GM18858 (cell line): Measurements from ENCODE around the gene MEIOSIN.
"Not testable (repeated sequence)": the region's sequence is repeated elsewhere in the genome, so short reads cannot be mapped to it uniquely, and the experiment has no call there.

Experiments
- ATAC-seq: cut with Tn5 transposase; IDR thresholded peaks from one replicate; pipeline ENCODE4 v1.9.1; 2021; ENCODE audit not compliant: unreplicated experiment

MEIOSIN gene, protein sequence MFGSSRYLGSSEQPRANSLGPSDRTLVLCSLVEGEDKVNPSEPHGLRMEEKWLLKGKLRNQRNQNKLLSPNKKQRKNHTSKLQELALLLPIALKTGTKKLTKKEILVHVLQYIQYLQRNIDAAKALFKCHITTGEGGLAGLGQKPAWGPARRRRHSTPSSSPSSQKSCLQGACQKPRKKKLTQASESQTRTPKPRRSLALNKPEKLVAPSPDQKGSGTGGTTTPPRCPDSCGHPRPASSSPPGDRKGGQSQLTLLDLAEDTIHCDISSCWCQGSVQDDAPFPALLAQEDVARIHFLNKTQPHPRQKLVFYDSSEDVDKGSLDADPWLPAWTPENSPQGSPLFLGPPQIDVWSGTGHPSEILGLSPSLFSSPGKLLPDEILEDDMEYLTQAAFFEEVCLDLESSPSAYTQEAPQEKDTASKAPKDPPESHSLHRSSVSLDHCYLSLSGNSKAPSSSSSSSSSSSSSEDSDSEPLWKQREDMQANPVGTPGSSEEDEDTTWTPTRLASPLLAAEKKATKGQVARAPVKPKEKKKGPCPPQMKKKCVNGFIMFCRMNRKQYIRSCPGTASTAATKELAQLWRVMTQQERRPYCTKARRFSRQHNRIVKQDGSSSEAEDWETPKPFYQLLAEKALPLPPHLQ

DNA sequence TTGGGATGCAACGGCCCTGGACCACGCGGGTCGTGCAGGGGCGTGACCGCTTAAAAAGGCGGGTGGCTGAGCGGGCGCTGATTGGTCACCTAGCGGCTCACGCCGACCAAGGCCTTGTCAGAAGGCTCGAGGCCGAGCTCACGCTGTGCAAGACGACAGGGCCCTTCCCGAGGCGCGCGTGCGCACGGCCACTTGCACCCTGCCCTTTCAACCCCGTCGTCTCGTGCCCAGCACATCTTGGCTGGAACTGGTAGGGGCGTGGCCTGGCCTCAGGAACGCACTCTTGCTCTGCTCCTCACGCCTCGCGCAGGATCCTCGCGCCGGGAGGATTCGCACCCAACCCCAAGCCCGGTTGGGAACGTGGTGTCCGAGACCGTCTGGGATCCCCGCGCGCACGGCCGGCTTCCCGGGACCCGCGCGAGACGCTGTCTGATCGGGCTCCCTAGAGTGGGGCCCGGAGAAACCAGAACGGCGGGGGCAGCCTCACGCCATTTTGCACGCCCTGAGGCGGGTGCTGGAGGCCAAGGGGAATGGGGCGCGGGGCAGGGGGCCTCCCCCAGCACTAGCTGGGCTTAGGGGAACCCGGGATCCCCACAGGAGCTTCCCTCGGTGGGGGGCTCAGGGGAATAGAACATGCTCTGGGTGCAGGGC is at the start of gene MEIOSIN:
Gene MEIOSIN, plus strand, starts transcription at position 280 of the 651 bp plus-strand sequence. CDS start 1,938 bp downstream, outside the sequence.
- no peak for ATAC-seq

- not testable (repeated sequence) for ATAC-seq
Observed at GRCh38 chr19:45685045-45685444, 48.2 kb upstream of the MEIOSIN start.

GRCh38 chr19:45687599-45687998 is 45.6 kb upstream of the MEIOSIN start:
- ATAC-seq: no peak

DNA sequence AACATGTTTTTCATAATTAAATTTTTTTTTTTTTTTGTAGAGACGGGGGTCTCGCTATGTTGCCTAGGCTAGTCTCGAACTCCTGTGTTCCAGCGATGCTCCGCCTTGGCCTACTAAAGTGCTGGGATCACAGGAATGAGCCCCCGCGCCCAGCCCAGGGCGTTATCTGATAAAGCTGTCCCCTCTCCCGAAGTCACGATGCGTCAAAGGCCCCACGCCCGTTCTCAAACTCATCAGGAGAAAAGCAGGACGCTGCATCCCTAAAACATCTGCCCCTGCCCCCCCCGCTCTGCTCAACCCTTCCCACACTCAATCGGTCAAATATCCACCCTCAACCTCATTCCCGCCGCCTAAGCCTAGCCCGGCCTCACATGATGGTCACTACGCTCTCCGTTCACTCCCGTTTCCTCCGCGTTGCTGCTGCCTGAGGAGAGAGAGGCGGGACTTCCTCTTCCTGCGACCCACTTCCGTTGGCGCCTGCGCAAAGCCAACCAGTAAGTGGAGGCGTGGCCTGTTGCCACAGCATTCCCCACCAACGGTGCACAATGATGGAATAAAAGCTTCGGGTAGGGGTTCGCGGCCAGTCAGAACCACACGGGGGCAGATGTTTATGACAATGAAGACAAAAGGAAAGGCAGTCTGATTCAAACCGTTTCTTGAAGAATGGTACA is 41.6 kb upstream of the MEIOSIN start, which contains the start of gene SNRPD2:
Gene SNRPD2, minus strand, starts transcription at position 438 of the 671 bp plus-strand sequence. Its CDS starts 65 bp downstream, at position 373.
- ATAC-seq: peak; percentile 36

DNA sequence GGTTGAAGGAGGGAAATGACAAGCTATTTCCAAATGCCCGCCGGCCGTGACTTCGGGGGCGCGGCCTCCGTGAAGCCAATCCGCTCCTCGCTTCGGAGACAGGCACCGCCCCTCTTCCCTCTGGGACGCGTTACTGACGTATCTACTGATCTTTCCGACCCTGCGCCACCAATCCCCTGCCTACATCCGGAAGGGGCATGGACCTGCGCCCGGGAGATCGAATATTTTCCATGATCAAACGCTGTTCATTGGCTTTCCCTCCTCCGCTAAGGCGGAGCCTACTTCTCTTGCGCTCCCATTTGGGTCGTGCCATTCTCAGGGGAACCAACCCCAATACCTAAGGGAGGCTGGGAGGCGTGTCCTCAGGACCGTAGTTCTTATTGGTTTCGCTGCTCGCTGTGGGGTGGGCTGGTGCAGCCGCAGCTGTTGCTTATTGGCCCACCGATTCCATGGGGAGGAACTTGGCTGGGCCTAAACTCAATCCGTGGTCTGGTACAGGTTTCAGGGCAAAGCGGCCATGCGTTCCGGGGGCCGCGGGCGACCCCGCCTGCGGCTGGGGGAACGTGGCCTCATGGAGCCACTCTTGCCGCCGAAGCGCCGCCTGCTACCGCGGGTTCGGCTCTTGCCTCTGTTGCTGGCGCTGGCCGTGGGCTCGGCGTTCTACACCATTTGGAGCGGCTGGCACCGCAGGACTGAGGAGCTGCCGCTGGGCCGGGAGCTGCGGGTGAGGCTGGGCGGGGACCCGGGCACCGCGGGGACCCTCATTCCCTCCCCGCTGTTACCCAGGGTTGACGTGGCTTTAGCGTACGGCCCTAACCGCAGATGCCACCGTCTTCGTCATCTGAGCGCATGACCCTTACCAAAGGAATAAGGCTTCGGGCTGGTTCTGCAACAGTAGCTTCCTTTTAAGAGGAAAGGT is 40.8 kb upstream of the MEIOSIN start, which contains the start of gene QPCTL:
Gene QPCTL, plus strand, starts transcription at position 480 of the 919 bp plus-strand sequence. Its CDS starts 38 bp downstream, at position 518.
- ATAC-seq: peak; percentile 74

GRCh38 chr19:45693106-45693788 is 40.0 kb upstream of the MEIOSIN start:
- no peak for ATAC-seq

DNA sequence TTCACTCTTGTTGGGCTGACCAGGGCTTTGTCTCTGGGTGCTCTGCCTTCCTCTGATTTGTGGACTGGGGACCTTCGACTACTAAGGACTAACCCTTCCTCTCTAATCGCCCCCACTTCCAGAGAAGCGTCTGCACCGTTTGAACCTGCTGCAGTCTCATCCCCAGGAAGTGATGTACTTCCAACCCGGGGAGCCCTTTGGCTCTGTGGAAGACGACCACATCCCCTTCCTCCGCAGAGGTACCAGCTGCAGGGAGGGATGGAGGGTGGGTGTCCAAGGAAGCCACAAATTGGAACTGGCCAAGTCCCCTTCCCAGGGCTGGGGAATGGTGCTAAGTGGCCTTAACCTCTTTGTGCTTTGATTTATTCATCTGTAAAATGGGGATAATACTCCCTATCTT is 31.6 kb upstream of the MEIOSIN start:
- ATAC-seq: no peak

GRCh38 chr19:45705115-45705514 is 28.1 kb upstream of the MEIOSIN start:
- no peak for ATAC-seq

- ATAC-seq: no peak
Observed at GRCh38 chr19:45705710-45706415, 27.4 kb upstream of the MEIOSIN start.

DNA sequence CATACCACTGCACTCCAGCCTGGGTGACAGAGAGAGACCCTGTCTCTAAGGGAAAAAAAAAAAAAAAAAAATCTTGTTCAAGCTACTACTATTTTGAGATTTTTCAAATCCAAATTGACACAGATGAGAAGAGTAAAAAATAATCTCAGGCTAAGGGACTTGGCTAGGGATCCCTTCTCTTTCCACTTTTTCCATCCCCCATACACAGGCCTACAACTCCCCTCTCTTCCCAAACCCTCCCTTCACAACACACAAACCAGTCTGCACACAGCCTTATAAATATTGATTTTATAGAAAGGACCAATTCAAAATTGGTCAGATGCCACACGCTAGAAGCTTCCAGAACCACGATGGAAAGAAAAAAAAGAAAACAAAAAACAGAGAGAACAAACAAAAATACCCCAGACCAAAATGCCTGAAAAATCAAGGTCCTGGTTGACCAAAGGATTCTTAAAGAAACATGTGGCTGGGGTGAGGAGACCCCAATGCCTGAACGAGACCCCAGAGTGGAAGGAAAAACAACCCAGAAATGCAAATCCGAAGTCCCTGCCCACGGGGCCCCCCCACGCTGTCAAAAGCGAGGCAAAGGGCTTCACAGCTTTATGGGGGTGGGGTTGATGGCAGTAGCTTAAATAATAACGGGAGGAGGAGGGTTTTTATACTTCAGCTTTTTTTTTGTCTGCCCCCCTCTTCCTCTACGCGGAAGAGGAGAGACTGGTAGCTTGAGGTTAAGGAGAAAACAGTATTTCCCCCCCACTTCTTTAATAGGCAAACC is 22.7 kb upstream of the MEIOSIN start:
- no peak for ATAC-seq

- no peak for ATAC-seq
Observed at GRCh38 chr19:45711851-45712698, 21.2 kb upstream of the MEIOSIN start.

DNA sequence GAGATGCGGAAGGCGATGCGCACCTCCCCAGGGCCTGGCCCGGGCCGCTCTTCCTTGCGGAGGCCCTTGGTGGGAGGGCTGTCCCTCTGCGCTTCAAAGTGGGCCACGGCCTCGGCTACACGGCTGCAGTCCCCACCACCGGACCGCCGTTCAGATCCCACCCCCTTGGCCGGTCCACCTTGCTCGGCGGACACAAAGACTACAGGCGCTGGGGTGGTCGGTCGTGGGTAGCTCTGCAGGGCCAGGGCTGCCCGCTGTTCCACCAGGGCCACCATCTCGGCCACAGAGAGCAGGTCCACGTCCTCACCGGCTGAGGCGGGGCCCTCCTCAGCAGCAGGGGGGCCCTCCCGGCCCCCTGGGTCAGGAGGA is 20.6 kb upstream of the MEIOSIN start:
- ATAC-seq: no peak

DNA sequence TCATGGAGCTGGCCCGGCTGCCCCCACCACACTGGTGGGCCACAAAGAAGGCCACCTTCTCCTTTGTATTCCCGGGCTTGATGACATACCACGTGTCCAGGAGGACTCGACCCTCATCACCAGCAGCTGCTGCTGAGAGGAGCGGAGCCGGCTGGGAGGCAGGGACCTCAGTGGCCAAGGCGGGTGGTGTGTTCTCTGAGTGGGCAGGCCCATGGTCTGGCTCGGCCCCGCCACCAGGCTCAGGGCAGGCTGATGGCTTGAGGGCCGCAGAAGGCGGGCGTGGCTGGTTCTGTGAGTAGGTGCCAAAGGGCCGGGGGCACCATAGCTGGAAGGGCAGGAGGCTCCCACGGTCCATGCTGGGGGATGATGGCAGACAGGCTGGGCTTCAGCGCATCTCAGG is 20.1 kb upstream of the MEIOSIN start:
- ATAC-seq: no peak

DNA sequence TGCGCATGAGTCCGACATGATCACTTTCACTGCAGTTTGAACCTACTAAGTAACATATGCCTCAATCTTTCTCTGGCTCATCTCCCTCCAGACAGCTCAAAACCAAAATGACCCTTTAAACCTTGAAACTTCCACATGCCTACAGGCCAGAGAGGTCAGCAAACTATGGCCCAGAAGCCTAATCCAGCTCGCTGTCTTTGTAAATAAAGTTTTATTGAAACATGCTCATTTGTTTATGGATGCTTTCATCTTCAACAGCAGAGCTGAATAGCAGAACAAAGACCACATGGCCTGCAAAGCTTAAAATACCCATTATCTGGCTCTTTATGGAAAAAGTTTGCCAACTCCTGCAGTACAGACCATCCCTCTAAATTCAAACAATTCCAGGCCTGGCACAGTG is 18.1 kb upstream of the MEIOSIN start:
- ATAC-seq: no peak

DNA sequence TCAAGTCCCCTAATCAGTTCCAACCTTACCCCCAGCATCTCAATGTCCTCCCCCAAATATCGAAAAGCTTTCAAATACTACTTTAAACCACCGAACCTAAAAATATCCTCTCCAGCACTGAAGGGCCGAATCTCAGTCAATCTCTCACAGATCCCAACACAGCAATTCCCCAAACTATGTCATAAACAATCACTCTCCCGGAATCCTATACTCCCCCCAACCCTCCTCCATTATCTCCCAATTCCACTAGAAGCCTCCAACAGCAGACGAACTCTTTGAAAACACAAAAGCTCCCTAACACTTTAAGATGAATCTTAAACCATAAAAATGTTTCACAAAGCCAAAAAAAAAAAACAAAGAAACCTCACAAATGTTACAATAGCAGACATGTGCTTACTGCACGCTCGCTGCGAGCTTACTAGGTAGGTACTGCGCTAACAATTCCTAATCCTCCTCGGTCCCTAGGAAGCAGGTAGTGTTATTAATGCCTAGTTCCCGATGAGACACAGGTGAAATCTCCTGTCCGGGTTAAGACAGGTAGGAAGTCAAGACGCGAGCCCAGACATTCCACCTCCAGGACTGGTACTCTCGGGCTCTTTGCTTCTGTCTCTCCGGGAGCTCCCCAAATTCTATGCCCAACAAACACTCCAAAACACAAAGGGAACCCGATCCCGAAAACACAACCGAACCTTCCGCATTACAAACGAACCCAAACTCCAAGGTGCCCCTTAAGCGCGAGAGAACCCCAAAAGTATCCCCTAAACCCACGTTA is 16.7 kb upstream of the MEIOSIN start:
- ATAC-seq: no peak
